ENCODE measurements around the gene SYNE2. TPM values are rescaled to one million over a fixed set of nuclear protein-coding genes. Genes with fewer than 3 reads are reported as not detected.

SYNE2 gene
- total and polyA plus RNA-seq, 2 donors from 2014 or later, result 65.9 to 461 TPM

GRCh38 chr14:64244279-64244678 lies 391.5 kb downstream of the SYNE2 start:
- DNase-seq (no peak), FAIRE-seq (no peak)
- Histone ChIP-seq H3K27me3 (ENCODE audit: control insufficient read depth, insufficient read depth, low read length) (no peaks in the 10 kb centered on the region), H3K4me3 (ENCODE audit: low read length in 3 of 3) (no peak overlapping the region), H3K9ac (ENCODE audit: low read length in 3 of 3) (no peak overlapping the region), H3K36me3 (ENCODE audit: control insufficient read depth in 2 of 3, insufficient read depth in 3 of 3, low read length in 3 of 3) (no peaks in the 10 kb centered on the region), H3K27ac (ENCODE audit: low read depth in 2 of 2, low read length in 2 of 2) (no peak overlapping the region), H3K9me3 (ENCODE audit: control insufficient read depth in 2 of 3, insufficient read depth in 1 of 3, low read length in 3 of 3) (no peaks in the 10 kb centered on the region), H3K4me1 (ENCODE audit: control insufficient read depth in 2 of 3, insufficient read depth in 2 of 3, low read depth in 1 of 3, low read length in 3 of 3) (peaks cover 0 to 2% (median 0%) of the 10 kb centered on the region in 3 donors)
- no peak for TF ChIP-seq CTCF (IDR thresholded peaks at IDR 0.05; ENCODE audit: borderline replicate concordance, extremely low read depth, insufficient read depth)
- intact Hi-C loops (cut with DNase I), result no loop called here

DNA sequence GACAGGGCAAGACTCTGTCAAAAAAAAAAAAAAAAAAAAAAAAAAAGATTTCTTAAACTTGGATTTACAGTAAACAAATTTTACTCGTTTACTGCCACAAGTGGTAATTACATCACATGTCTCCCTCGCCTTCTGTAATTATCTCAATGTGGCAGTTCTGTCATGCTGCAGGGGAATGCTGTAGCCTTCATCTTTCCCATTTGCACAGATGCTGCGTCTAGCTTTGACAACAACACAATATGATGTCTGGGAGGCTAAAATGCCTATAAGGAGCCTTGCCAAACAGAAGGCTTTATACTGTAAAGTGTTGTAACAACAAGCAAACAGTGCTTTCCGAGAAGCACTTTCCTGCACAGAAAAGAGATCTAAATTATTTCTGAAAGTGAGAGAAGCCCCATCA lies 392.7 kb downstream of the SYNE2 start:
- intact Hi-C loops (cut with DNase I), result no loop called here
- DNase-seq, result no peak
- H3K27me3 ChIP-seq (ENCODE audit: control insufficient read depth, insufficient read depth, low read length), result no peaks in the 10 kb centered on the region
- peaks cover 0 to 2% (median 0%) of the 10 kb centered on the region in 3 donors for H3K4me1 ChIP-seq (ENCODE audit: control insufficient read depth in 2 of 3, insufficient read depth in 2 of 3, low read depth in 1 of 3, low read length in 3 of 3)
- no peak for FAIRE-seq
- no peak overlapping the region for H3K27ac ChIP-seq (ENCODE audit: low read depth in 2 of 2, low read length in 2 of 2)
- no peaks in the 10 kb centered on the region for H3K36me3 ChIP-seq (ENCODE audit: control insufficient read depth in 2 of 3, insufficient read depth in 3 of 3, low read length in 3 of 3)
- no peaks in the 10 kb centered on the region for H3K9me3 ChIP-seq (ENCODE audit: control insufficient read depth in 2 of 3, insufficient read depth in 1 of 3, low read length in 3 of 3)
- H3K4me3 ChIP-seq (ENCODE audit: low read length in 3 of 3), result no peak overlapping the region
- no peak overlapping the region for H3K9ac ChIP-seq (ENCODE audit: low read length in 3 of 3)
- TF ChIP-seq CTCF (IDR thresholded peaks at IDR 0.05; ENCODE audit: borderline replicate concordance, extremely low read depth, insufficient read depth), result no peak

DNA sequence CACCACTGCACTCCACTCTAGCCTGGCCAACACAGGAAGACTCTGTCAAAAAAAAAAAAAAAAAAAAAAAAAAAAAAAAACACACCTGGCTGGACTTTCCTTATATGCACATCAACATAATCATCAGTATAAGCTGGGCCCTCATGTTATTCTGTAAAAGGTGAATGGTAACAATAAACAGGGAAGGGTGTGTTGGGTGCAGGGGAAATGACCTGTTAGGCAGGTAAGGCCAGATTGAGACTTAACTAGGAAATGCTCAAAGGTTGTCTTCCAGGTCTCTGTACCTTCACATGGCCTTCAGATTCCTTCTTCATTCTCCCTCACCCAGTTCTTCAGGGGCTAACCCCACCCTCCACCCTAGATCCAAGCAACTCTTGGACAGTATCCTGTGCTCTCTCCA lies 393.9 kb downstream of the SYNE2 start:
- intact Hi-C loops (cut with DNase I), result no loop called here
- Histone ChIP-seq H3K4me3 (ENCODE audit: low read length in 3 of 3) (no peak overlapping the region), H3K9me3 (ENCODE audit: control insufficient read depth in 2 of 3, insufficient read depth in 1 of 3, low read length in 3 of 3) (no peaks in the 10 kb centered on the region), H3K27me3 (ENCODE audit: control insufficient read depth, insufficient read depth, low read length) (no peaks in the 10 kb centered on the region), H3K9ac (ENCODE audit: low read length in 3 of 3) (no peak overlapping the region), H3K4me1 (ENCODE audit: control insufficient read depth in 2 of 3, insufficient read depth in 2 of 3, low read depth in 1 of 3, low read length in 3 of 3) (peaks cover 0 to 2% (median 0%) of the 10 kb centered on the region in 3 donors), H3K27ac (ENCODE audit: low read depth in 2 of 2, low read length in 2 of 2) (no peak overlapping the region), H3K36me3 (ENCODE audit: control insufficient read depth in 2 of 3, insufficient read depth in 3 of 3, low read length in 3 of 3) (no peaks in the 10 kb centered on the region)
- TF ChIP-seq CTCF (IDR thresholded peaks at IDR 0.05; ENCODE audit: borderline replicate concordance, extremely low read depth, insufficient read depth), result no peak
- FAIRE-seq (no peak), DNase-seq (no peak)

- Histone ChIP-seq H3K27me3 (ENCODE audit: control insufficient read depth, insufficient read depth, low read length) (no peaks in the 10 kb centered on the region), H3K4me3 (ENCODE audit: low read length in 3 of 3) (no peak overlapping the region), H3K4me1 (ENCODE audit: control insufficient read depth in 2 of 3, insufficient read depth in 2 of 3, low read depth in 1 of 3, low read length in 3 of 3) (peaks cover 0 to 2% (median 0%) of the 10 kb centered on the region in 3 donors), H3K27ac (ENCODE audit: low read depth in 2 of 2, low read length in 2 of 2) (no peak overlapping the region), H3K9ac (ENCODE audit: low read length in 3 of 3) (no peak overlapping the region), H3K36me3 (ENCODE audit: control insufficient read depth in 2 of 3, insufficient read depth in 3 of 3, low read length in 3 of 3) (no peaks in the 10 kb centered on the region), H3K9me3 (ENCODE audit: control insufficient read depth in 2 of 3, insufficient read depth in 1 of 3, low read length in 3 of 3) (no peaks in the 10 kb centered on the region)
- TF ChIP-seq CTCF (IDR thresholded peaks at IDR 0.05; ENCODE audit: borderline replicate concordance, extremely low read depth, insufficient read depth), result no peak
- FAIRE-seq (no peak), DNase-seq (no peak)
- intact Hi-C loops (cut with DNase I), result no loop called here
Observed at GRCh38 chr14:64247195-64247594, 394.4 kb downstream of the SYNE2 start.

Data from kidney (tissue), 14 donors.